ENCODE results near the gene FCHSD2.
"Not testable (repeated sequence)": the region's sequence is repeated elsewhere in the genome, so short reads cannot be mapped to it uniquely, and the experiment has no call there.

The FCHSD2 gene

DNA sequence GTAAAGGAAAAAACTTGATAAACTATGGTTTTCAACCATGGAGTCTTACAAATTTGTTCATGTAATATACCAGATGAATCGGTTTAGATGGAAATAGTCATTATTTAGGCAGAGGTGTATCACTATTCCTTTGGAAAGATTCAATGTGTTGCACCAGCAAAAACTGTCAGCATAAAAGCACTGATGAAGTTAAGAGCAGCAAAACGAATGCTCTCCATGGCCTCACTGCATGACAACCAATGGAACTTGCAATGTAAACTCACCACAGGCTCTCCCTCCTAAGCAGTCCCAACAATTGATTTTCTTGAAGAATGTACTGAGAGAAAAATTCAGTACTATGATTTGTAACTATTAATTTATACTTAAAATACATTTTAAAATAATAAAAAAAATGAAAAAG lies 139.9 kb downstream of the FCHSD2 start:
- DNase-seq = no peak

DNA sequence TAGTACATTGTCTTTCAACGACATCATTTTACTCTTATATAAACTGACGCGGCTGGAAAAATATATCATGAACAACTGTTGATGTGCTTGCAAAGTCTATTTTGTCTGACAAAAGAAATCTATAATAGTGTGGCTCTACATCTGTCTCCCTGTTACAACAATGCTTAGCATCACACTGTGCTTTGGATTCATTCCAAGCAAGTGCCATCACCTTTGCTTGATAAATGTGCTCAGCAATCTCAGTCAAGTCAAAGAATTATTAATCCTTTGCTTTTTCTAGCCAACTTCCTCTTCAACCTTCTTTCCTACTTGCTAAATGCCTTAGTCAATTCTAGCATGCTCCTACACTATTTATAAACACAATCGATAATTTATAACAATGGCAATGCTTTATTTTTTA lies 140.5 kb downstream of the FCHSD2 start:
- peak; percentile 88 for DNase-seq

DNA sequence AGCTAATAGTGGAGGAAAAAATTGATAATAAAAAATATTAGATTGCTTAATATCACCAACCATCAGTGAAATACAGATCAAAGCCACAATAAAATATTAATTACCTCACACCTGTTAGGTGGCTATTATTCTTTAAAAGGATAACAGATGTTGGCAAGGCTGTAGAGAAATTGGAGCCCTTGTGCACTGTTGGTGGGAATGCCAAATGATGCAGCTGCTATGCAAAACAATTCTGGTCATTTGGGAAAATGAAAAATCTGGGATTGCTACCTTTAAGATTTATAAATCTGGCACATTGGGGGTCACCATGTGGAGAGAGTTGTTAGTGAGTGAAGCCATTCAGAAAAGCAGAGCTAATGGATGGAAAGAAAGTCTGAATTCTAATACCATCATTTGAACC lies 143.4 kb downstream of the FCHSD2 start:
- peak; percentile 94 for DNase-seq

DNA sequence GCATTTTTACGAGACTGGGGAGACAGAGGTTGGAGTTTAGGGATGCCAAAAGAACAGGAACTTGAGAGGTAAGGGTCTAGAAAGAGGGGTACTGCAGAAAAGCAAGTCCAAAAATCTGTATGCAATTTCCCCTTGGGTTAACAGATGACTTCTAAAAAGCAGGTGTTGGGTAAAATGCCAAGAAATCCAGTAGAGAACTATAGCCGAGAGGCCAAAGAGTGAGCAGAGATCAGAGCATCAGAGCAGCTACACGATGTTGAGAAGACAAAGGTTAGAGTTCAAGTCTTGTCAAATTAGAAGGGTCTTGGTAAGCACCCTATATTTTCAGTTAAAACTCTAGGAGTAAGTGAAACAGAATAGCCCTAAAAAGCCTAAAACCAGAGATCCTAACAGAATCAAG lies 145.2 kb downstream of the FCHSD2 start:
- DNase-seq = peak; percentile 29

DNA sequence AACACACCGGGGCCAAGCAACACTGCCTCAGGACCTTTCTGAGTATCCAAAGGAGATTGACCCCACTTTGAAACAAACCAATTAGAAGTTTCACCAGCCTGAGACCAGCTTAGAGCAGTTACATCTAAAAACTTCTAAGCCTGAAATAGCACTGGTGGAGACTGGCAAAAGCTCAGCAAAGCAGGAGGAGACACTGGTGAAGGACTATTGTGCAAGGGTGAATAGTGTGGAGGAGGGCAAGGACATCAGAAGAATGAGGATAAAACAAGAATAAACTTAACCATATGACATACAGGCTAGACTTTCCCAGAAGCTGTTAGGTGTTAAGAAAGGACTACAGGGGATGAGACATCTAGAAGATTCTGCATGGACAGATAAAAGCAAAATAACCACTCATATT lies 152.4 kb downstream of the FCHSD2 start:
- no peak for DNase-seq

DNA sequence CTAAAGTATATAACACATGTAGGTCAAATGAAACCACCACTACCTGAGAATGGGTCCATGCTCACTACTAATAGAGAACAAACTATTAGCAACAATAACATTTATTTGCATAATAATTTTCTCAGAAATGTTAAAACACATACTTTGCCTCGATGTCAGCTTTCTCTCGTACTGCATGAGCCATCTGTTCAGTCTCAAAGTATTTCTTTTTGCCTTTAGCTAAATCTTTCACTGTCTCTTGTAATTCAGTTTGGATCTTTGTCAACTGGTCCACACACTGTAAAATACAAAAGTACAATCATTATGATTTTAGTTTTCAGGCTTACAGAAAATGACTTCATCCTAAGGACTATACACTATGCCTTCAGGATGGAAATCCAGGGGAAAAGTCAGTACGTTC lies 153.3 kb downstream of the FCHSD2 start:
- DNase-seq = no peak

DNA sequence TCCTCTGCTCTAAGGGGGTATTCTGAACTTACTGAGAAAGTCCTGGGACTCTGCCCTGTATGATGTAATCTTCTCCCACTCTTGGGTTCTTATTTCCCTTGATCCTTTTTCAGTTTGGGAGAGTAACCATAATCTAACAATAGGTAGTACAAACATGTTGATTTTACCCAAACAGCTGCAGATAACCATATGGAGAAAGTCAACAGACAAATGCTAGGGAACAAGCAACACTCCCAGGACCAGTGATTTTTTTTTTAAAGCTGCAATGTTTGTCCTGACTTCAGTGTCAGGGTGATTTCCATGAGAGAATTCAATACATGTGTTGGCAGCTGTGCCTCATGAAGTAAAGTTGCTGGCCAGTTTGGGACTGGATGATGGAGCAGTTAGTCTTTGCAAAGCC lies 156.5 kb downstream of the FCHSD2 start:
- peak; percentile 84 for DNase-seq

DNA sequence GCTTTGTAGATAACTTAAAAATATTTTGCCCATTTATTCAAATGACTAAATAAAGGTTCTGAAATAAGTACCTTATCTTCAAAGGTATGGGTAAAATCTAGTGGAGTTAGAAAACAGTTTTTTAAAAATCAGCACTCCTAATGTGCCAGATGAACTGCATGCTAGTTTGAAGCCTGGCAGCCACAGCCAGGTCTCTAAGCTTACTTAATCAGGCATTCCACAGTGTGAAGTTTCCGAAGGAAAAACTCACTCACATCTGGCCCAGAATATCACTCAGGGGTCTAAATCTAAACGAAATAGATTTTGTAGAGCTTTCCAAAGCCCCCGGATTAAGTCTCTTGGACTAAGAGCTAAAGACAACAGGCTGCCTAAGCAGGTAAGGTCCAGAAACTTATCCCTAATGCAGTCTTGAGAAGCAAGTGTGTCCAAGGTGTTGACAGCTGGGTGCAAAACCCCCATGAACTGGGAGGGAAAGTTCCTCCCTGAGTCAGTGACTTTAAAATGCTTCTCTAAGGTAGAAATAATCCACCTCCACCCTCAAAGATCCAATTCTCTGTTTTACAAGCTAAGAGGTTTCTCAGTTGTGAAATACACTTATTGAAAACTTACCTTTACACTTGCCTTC lies 157.6 kb downstream of the FCHSD2 start:
- DNase-seq = no peak

DNA sequence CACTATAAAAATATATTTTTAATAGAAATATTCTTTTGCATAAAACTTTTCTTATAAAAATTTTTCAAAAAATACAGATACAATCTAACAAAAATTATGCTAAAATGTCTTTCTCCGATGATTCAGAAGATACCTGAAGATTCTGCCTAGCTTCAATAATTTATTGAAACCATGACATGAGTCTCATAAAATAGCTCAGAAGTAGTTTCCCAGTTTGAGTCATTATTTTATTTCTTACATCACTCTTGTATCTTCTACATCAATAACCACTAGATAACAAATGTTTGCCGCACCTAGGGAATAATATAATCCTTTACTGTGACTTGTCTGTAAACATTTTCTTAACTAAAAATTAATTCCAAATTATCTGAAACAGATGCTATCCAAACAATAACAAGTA lies 158.6 kb downstream of the FCHSD2 start:
- DNase-seq = no peak

DNA sequence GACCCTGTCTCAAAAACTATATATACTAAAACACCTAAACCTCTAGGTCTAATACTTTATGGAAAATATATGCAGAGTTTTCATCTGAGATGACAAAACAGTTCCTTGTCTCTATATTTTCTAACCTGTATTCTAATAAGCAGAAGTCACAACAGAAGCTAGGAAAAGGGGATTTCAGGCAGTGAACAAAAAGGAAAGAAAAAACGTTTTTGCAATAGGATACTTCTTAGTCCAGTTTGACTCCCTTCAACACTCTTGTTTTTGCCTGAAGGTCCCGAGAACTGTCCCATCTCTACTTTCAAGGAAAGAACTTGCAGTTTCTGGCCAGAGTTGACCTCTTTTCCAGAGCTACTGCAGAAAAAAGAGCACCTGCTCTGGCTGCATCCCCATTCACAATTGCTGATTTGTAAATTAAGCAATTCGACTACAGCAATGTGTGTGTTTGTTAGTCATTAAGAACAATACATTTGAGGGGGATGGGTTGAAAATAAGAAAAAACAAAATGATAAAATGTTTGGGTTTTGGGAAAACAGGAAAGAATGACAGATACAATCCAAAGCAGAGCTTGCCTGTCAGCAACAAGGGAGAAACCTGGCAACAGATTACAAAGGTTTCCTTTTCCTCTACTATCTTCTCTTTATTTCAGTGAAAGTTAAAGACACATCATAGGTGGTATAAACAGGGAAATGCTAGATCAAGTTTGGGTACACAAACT lies 160.0 kb downstream of the FCHSD2 start:
- DNase-seq = no peak

DNA sequence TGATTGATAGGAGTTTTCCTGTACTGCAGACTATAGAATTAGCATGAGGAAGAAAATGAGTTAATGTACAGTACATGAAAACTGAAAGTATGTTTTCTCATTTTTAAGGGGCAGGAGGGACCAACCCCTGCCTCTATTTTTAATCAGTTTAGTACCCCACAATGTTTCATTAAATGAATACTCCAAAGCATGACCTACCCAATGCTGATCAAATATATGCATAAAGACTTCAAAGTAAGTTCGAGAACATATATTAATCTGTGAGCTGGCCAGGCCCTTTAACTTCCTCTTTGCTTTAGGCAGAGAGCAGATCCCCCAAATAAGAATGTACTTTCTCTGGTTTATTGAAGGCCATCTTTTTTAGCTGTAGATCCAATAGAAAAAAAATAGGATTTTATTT lies 161.0 kb downstream of the FCHSD2 start:
- no peak for DNase-seq

DNA sequence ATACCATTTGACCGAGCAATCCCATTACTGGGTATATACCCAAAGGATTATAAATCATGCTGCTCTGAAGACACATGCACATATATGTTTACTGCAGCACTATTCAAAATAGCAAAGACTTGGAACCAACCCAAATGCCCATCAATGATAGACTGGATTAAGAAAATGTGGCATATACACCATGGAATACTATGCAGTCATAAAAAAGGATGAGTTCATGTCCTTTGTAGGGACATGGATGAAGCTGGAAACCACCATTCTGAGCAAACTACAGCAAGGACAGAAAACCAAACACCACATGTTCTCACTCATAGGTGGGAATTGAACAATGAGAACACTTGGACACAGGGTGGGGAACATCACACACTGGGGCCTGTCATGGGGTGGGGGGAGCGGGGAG lies 164.3 kb downstream of the FCHSD2 start:
- not testable (repeated sequence) for DNase-seq

DNA sequence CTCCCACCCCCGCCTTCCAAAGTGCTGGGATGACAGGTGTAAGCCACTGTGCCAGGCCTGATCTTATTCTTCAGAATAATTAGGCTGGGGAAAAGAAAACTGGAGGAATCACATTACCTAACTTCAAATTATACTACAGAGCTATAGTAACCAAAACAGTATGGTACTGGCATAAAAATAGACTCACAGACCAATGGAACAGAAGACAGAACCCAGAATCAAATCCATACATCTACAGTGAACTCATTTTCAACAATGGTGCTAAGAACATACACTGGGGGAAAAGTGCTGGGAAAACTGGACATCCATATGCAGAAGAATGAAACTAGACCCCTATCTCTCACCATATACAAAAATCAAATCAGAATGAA lies 165.6 kb downstream of the FCHSD2 start:
- DNase-seq = not testable (repeated sequence)

DNA sequence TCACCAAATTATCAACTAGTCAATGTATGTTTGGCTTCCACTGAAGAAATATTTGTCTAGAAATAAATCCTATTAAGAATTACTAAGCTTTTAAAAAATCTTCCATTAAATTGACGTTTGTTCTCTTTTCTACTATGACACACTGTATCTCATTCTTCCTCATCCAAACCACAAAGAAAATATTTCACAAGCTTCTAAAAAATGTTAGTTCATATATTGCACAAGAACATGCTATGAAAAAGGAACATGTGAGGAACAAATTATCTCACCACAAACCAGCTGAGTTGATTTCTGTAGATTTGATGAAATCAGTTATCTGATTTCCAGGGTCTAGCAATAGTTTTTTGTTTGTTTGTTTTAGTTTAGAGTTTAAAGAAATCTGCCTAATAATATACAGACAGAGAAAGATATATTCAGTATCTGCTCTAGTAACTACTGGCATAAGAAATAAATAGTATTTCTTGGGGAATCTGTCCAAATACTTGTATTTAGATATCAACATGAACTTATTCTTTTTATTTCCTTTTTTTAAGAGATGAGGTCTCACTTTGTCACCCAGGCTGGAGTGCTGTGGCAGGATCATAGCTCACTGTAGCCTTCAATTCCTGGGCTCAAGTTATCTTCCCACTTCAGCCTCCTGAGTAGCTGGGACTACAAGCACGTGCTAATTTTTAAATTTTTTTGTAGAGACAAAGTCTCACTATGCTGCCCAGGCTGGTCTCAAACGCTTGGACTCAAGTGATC lies 166.2 kb downstream of the FCHSD2 start:
- DNase-seq = no peak

DNA sequence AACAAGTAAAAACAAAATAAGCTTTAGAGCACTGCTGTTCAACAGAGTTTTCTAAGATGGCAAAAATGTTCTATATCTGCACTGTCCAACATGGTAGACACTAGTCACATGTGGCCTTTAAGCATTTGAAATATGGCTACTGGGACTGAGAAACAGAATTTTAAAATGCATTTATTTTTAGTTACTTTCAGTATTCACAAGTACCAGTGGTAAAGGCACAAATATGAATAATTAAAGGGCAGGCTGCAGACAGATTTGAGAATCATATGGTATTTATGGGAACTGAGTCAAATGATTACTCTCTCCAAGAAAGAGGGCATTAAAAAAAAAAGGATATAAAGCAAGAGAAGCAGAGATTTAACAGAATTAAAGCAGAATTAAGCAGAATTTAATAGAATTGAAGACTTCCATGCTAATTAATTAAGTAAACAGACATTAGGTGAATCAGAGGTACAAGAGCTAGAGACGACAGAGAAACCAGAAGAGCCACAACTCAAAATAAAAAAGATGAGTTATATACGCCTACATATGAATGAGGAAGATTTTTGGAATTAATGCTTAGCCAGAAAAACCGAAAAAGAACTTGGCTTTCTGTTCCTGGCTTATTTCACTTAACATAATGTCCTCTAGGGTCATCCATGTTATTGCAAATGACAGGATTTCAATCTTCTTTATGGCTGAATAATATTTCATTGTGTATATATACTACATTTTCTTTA lies 167.5 kb downstream of the FCHSD2 start:
- DNase-seq = no peak

DNA sequence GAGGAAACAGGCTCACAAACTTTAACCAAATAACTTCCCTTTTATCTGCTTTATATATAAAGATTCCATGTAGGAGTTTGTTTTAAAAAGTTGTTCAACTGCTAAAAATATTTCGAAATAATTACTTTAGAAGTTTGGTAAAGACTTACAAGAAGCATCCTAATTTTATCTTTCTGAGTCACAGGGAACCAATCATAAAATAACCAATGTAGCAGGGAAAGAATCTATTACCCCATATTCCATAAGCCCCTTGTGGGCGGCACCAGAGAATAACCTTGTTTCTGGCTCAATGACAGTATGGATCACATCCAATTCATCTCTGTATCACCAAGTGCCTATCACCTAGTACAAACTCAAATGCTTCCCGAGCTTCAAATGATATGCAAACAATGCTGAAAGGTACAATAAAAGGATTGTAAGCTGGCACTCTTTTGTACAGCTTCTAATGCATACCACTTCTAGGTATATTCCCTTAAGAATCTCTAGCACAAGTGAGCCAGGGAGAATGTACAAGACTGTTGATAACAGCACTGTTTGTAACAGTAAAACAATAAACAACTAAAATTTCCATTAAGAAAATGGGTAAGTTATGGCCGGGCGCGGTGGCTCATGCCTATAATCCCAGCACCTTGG lies 169.5 kb downstream of the FCHSD2 start:
- DNase-seq = no peak

DNA sequence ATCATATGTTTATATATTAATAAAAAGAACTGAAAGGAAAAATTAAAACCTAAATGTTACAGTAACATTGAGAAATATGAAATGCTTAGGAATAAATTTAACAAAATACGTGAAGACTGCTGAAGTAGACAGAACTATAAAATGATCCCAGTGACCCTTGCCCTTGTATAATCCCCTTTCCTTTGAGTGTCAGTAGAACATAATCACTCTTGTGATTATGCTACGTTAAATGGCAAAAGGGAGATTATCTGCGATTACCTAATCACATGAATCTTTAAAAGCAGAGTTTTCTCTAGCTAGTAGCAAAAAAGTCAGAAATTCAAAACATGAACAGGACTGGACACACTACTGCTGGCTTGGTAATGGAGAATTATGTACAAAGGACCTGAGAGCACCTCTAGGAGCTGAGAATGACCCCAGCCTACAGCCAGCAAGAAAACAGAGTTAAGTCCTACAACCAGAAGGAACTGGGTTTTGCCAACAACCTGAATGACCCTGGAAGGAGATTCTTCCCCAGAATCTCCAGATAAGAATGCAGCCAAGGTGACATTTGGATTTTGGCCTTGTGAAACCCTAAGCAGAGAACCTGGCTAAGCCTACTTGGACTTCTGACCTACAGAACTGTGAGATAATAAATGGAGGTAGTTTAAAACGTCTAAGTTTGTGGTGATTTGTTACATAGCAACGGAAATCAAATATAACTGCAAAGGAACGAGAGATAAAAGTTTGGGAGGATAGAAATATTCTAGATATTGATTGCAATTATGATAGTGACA lies 170.7 kb downstream of the FCHSD2 start:
- no peak for DNase-seq

DNA sequence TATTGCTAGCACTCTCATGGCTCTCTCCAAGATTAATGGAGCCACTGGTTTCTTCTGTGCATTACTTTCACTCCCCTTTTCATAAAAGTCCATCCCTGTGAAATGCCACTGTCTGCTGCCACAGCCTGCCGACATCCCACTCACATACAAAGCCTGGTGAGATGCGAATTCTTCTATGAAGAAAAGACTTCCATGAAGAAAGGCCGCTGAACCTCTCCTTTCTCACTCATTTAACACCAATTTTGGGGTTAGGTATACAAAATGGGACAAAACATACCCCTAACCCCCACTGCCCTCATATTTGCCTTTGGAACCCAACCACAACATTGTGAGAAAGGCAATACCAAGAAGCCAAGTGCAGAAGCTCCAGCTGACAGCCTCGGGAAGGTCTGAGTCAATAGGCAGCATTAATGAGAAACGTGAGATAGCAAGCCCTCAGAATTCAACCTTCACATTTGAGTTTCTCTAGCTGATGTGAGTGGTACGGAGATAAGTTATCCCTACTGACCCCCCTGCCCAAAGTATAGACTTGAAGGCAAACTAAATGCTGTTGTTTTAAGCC lies 171.5 kb downstream of the FCHSD2 start:
- DNase-seq = no peak

DNA sequence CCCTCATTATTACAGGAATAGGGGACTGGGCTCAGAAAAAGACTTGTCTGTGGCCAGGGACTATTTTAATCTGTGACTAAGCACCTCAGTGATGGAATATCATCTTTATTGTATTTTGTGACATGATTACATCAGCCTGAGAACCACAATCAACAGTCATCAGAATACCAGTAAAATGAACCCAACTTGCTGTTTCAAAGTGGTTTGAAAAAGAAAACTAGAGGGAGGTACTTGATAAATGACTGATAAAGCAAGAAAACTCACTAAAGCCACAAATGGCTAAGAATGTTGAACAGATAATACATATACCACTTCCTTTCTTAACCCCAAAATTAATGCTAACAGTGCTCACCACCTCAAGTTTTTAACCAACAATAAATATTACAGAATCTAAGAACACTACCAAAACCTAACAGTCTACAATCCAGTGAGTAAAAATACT lies 172.2 kb downstream of the FCHSD2 start:
- no peak for DNase-seq

DNA sequence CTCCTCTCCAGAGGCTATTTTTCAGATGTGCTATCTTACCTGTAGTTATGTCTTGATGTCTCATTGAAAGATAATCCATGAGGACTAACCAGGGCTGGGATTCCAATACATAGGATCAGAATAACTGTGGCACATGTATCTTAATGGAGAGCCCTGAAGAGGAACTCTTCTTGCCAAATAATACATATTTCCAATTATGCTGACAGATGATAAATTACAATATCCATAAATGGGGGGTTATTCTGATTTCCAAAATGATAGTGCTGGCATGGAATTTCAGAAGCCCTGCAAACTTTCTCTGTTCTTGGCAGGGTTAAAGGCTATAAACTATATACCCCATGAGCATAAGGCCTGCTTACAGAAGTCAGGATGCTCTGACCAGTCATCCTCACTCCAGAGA lies 173.7 kb downstream of the FCHSD2 start:
- no peak for DNase-seq

DNA sequence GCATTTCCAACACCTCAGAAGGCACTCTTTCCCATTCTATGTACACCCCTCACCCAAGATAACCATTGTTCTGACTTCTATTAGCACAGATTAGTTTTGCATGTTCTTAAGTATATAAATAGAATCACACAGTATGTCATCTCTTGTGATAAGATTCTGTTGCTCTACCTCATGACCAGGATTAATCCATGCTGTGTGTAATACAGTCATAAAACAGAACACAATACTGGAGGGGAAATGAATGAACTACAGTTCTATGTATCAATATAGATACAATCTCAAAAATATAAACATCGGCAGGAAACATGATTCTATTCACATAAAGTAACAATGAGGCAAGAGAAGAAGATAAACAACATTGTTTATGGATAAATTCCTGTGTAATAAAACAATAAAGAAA lies 176.4 kb downstream of the FCHSD2 start:
- DNase-seq = no peak

DNA sequence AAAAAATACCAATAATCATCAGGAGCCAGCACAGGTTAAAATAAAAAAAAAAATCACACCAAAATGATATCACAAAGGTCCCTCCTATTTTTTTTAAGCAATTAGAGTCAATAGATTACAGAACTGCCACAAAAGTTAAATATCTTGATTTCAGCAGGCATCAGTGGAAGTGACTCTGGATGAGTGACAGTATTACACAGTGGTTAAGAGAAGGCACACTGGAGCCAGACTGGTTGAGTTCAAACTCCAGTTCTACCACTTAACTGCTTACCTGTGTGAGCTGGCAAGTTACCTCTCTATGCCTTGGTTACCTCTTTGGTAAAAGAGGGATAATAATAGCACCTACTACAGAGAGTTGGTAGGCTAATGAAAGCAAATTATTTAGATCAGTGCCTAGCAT lies 179.4 kb downstream of the FCHSD2 start:
- DNase-seq = no peak

Data from NCI-H2171 treated with DMSO at 0.1 percent for 48 hours (cell line).